Measurements from ENCODE around the gene DHRSX.
"Not testable (repeated sequence)": the region's sequence is repeated elsewhere in the genome, so short reads cannot be mapped to it uniquely, and the experiment has no call there.

The DHRSX gene

DNA sequence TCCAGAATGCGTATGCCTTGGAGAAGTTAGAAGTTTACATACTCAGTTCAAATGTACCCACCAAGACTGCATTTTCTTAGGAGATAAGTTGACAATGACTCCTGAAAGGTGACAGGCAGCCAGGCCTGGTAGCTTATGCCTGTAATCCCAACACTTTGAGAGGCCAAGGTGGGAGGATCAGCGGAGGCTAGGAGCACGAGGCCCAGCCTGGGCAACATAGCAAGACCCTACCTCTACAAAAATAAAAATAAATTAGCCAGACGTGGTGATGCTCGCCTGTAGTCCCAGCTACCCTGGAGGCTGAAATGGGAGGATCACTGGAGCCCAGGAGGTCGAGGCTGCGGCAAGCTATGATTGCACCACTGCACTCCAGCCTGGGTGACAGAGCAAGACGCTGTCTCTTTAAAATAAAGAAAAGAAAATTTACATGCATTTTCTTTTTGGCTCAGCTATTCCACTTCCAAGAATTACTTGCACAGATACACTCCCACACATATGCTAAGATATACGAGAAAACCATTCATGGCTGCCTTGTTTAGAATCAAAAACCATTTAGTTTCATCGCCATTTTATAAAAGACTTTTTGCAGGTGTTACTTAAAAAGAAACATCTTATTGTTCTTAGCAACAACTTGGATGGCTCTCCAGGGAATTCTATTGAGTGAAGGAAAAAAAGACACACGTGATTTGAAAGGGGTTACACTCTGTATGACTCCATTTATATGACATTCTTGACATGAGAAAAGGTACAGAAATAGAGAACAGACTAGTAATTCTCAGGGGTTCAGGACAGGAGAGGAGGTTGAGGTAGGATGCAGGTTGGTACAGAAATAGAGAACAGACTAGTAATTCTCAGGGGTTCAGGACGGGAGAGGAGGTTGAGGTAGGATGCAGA, 66.3 kb downstream of the DHRSX start:
- DNase-seq (ENCODE audit: extremely low read depth in 1 of 2, low read depth in 1 of 2): no peak

DNA sequence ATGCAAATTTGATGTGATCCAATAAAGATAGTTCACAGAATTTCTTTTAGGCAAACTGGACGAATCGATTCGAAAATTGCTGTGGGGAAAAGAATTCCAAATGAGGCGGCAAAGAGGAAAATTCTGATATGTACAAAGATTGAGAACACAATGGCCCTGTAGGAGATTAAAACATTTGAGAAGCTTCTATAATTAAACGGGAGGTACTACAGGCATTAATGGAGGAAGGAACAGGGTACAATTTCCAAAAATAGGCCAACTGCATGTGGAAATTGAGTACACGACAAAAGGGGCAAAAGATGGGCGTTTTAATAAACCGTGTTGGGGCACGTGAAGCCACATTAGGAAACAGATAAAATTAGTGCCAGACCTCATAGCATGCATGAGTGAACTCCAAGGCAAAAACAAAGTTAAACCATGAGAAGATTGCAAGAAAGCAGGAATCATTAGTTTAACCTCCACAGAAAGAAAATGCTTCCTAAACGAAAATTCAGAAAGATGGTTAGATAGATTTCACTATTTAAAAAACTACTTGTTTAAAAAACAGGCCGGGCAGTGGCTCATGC, 68.4 kb downstream of the DHRSX start:
- DNase-seq (ENCODE audit: extremely low read depth in 1 of 2, low read depth in 1 of 2): no peak

DNA sequence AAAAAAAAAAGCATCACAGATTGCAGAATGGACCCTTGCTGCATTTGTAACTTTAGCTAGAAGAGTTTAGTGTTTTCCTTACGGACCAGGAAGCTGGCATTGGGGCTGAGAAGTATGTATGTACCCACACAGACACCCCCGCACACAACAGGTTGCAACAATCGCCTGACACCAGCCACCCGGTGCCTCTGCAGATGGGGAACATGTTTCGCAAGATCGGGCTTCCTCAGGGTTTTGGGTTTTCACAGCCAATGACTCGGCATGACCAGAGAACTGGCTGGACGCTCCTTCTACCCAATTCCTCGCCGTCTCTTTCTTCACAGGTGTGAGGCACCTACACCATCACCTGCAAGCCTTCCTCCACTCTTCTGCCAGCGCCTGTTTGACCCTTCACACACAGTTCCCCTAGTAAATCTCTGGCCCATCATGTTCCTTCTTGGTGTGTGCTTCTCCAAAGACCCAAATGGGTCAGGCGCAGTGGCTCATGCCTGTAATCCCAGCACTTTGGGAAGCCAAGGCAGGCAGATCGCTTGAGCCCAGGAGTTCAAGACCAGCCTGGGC, 70.4 kb downstream of the DHRSX start:
- no peak for DNase-seq (ENCODE audit: extremely low read depth in 1 of 2, low read depth in 1 of 2)

DNA sequence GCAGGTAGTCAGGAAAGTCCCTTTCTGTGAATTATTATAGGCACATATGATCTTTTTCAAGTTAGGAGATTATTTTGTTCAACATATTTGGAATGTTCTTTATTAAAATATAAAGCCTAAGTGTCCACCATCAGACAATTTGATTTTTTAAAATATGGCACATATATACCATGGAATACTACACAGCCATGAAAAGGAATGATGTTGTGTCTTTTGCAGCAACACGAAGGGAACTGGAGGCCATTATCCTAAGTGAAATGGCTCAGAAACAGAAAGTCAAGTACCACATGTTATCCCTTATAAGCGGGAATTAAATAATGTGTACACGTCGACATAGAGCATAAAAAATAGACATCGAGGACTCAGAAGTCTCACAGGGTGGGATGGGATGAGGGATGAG, 73.0 kb downstream of the DHRSX start:
- no peak for DNase-seq (ENCODE audit: extremely low read depth in 1 of 2, low read depth in 1 of 2)

DNA sequence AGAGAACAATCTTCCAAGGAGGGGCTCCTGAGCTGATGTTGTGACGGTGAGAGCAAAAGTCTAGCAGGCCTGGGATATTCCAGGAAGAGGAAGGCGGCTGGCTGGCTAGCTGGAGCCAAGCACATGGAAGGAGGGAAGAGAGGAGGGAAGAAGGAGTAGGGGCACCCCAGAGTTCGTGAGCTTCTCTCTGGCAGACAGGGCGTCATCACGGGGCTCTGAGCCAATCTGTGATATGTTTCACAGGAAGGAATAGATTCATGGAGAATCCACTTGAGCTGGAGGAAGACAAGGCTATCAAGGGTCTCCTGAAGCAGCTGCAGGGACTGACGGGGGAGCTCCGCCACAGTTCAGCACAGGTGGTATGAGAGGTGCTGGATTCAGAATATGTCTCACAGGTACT, 73.6 kb downstream of the DHRSX start:
- DNase-seq (ENCODE audit: extremely low read depth in 1 of 2, low read depth in 1 of 2): no peak

DNA sequence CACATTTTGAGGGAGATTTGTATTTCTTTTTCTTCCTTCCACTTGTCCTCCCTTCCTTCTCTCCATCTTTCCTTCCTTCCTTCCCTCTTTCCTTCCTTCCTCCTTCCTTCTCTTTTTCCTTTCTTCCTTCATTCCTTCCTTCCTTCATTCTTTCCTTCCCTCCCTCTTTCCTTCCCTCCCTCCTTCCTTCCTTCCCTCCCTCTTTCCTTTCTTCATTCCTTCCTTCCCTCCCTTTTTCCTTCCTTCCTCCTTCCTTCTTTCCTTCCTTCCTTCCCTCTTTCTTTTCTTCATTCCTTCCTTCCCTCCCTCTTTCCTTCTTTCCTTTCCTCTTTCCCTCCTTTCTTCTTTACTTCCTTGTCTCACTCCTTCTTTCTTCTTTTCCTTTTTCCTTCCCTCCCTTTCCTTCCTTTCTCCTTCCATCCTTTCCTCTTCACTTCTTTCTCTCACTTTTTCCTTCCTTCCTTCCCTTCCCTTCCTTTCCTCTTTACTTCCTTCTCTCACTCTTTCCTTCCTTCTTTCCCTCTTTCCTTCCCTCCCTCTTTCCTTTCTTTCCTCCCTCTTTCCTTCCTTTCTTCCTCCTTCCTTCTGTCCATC, 74.4 kb downstream of the DHRSX start:
- no peak for DNase-seq (ENCODE audit: extremely low read depth in 1 of 2, low read depth in 1 of 2)

DNA sequence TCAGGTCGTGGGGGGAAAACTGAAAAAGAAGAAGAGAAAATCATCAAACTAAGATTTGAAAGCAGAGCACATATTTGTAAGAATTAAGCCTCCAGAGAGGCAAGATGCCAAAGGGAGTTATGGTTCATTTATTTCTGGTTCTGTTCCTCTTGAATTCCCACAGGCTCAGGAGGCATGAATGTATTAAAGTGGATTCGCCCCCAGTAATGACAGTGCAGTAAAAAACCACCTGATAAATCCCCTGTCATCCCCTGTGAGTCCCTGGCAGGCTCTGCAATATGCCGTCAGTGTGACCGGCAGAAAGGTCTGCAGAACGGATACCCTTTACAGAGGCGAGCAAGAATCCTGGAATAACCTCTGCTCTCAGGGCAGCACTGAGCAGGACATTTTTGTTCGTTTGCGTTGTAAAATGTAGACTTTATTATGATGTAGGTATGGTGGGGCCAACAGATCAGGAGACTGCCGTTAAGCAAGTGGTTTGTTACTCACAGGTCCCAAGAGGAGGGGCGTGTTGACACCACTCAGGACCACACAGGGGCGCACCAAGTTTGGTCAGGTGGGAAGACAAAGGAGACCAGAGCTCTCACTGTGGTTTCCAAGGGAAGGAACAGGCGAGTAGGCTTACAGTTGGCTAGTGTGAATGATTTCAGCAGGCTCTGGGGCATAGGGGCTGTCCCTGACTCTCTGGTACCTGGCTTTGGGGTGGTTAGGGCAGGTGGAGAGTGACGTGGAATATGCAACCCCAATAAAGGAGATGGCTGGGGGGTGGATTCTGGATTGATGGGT, 75.3 kb downstream of the DHRSX start:
- DNase-seq (ENCODE audit: extremely low read depth in 1 of 2, low read depth in 1 of 2): no peak

DNA sequence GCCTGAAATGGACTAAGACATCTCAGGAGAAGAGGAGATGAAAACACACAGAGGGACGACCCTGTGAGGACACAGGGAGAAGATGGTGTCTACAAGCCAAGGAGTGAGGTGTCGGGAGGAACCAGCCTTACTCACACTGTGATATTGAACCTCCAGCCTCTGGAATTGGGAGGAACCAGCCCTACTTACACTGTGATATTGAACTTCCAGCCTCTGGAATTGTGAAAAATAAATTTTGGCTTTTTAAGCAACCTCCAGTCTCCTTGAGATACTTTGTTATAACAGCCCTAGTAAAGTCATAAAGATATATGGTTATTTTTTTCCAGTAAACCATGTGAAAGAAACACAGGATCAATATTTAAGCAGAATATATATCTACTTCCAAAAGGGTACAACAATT, 76.5 kb downstream of the DHRSX start:
- no peak for DNase-seq (ENCODE audit: extremely low read depth in 1 of 2, low read depth in 1 of 2)

DNA sequence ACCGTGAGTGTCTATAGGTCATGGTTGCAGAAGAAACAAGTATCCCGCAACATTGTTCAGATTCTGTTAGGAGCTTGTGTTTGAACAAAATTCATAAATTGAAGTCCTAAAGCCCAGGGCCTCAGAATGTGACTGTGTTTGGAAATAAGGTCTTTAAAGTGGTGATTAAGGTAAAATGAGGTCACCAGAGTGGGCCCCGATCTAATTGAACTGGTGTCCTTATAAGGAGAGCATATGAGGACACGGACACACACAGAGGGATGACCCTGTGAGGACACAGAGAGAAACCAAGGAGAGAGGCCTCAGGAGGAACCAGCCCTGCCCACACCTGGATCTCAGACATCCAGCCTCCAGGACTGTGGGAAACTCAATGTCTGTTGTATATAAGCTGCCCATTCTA, 76.9 kb downstream of the DHRSX start:
- DNase-seq (ENCODE audit: extremely low read depth in 1 of 2, low read depth in 1 of 2): no peak

DNA sequence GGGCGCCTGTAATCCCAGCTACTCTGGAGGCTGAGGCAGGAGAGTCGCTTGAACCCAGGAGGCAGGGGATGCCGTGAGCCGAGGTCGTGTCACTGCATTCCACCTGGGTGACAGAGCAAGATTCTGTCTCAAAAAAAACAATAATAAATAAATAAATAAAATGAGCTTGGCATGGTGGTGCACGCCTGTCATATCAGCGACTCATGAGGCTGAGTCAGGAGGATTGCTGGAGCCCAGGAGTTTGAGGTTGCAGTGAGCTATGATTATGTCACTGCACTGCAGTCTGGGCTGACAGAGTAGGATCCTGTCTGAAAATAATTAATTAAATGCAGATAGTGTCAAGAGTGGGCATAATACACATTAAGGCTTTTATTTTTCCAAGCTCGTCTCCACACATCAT, 77.5 kb downstream of the DHRSX start:
- no peak for DNase-seq (ENCODE audit: extremely low read depth in 1 of 2, low read depth in 1 of 2)

DNA sequence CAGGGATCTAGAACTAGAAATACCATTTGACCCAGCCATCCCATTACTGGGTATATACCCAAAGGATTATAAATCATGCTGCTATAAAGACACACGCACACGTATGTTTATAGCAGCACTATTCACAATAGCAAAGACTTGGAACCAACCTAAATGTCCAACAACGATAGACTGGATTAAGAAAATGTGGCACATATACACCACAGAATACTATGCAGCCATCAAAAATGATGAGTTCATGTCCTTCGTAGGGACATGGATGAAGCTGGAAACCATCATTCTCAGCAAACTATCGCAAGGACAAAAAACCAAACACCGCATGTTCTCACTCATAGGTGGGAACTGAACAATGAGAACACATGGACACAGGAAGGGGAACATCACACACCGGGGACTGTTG, 81.4 kb downstream of the DHRSX start:
- not testable (repeated sequence) for DNase-seq (ENCODE audit: extremely low read depth in 1 of 2, low read depth in 1 of 2)

DNA sequence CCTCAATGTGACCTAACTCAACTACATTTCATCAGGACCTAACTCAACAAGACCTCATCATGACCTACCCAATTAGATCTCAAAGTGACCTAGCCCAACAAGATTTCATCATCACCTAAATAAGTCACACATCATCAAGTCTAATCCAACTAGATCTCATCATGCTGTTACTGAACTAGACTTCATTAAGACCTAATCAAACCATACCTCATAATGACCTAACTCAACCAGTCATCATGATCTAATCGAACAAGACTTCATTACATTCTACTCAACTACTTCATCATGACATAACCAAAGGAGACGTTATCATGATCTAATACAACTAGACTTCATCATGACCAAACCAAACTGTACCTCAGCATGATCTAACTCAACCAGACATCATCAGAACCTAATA, 82.8 kb downstream of the DHRSX start:
- no peak for DNase-seq (ENCODE audit: extremely low read depth in 1 of 2, low read depth in 1 of 2)

DNA sequence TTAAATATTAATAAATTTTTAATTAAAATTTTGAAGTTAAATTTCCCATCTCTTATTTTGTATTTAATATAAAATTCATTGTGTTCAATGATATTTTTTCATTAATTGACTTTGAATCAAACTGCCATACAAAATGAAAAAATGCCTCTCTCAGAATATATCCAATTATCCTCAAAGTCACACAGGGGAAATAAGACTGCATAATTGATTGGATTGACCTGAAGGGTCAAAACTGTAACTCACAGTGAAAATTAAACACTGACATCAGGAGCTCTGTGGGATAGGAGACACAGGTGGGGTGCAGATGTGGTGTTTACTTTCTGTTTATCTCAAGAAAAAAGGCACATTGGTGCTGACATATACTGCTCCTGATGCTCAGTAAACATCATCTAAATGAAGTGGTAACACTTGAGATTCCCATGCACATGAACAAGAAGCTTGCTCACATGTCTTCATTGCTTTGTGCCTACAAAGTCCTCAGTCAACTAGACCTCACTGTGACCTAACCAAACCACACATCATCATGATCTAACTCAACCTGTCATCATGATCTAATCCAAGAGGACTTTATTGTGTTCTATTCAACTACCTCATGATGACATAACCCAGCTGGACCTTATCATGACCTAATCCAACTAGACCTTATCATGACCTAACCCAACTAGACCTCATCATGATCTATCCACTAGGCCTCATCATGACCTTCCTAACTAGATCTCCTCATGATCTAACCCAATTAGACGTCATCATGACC, 83.7 kb downstream of the DHRSX start:
- DNase-seq (ENCODE audit: extremely low read depth in 1 of 2, low read depth in 1 of 2): no peak

DNA sequence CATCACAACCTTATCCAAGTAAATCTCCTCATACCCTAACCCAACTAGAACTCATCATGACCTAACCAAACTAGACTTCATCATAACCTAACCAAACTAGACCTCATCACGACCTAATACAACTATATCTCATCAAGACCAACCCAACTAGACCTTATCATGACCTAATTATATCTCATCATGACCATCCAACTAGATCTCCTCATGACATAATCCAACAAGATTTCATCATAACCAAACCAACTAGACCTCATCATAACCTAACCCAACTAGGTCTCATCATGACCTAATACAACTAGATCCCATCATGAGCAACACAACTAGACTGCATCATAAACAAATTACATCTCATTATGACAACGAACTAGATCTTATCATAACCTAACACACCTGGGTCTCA, 86.4 kb downstream of the DHRSX start:
- DNase-seq (ENCODE audit: extremely low read depth in 1 of 2, low read depth in 1 of 2): no peak

DNA sequence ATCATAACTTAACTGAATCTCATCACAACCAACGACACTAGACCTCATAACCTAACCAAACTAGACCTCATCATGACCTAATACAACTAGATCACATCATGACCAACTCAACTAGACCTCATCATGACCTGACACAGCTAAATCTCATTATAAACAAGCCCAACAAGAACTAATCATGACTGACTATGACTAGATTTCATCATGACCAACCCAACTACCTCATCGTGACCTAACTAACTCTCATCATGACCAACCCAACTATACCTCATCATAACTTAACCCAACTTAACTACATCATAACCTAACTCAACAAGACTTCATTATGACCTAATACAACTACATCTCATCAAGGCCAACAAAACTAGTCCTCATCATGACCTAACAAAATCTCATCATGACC, 86.8 kb downstream of the DHRSX start:
- DNase-seq (ENCODE audit: extremely low read depth in 1 of 2, low read depth in 1 of 2): no peak

DNA sequence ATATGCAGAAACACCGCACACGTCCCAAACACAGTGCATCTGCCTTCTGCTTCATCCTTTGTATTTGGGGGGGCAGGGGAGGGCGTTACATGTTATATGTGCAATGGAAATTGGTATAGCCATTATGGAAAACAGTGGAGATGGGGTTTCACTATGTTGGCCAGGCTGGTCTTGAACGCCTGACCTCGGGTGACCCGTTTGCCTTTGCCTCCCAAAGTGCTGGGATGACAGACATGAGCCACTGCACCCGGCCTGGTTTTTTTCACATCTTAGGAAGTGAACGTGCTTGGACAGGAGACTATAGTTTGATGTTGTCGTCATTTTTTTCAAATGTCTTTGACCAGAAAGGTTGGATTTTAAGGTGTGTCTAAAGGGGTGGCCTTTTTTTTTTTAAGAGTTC, 88.6 kb downstream of the DHRSX start:
- no peak for DNase-seq (ENCODE audit: extremely low read depth in 1 of 2, low read depth in 1 of 2)

DNA sequence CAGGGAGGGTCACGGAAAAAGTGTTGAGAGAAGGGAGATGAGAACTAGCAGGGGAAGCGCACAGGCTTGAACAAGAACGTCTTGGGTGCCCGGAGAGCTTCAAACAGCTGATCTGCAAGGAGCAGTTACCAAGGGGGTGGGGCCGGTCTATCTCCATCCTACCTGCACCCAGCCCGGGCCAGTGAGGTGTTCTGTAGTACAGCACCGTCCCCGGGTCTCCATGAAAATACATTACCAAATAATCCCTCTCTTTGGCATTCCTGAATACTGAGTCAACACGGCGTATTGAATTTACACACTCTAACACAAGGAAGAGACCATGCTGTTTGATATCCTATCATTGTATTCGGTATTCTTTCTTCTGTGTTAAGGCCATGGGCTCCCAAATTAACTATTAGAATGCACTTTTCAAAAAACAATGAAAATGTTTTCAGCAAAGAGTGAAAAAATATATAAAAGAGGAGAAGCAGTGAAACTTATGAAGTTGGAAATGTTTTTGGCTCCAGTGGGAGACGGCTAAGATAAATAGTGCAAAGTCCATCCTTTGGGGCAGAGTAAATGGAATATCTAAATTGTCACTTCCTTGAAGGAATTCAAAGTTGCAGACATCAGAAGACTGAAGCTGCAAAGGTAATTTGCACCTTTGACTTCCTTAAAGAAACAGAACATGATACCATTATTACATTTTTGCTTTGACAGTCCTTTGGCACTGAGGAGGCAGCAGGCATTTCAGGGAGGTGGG, 90.3 kb downstream of the DHRSX start:
- DNase-seq (ENCODE audit: extremely low read depth in 1 of 2, low read depth in 1 of 2): no peak

DNA sequence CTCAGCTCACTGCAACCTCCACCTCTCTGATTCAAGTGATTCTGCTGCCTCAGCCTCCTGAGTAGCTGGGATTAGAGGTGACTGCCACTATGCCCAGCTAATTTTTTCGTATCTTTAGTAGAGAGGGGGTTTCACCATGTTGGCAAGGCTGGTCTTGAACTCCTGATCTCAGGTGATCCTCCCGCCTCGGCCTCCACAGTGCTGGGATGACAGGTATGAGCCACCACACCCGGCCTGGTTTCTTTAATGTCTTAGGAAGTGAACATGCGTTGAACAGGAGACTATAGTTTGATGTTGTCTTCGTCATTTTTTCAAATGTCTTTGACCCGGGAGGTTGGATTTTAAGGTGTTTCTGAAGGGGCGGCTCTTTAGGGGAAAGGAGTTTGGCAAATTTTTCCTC, 91.0 kb downstream of the DHRSX start:
- DNase-seq (ENCODE audit: extremely low read depth in 1 of 2, low read depth in 1 of 2): no peak

DNA sequence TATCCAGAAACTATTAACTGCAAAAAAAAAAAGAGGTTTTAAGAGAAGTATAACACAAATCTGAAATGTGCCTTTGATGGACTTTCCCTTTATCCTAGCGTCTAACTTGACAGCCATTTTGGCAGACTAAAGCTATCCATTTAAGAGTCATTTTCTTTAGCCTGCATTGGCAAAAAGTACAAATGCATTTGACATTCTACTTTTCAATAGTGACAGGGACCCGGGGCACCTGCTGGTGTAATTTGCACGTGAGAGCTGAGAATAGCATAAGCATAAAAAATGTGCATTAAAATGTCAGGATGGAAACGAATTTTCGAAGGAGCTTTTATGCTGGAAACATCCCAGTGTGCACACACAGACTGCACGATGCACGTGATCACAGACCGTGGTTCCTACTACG, 91.9 kb downstream of the DHRSX start:
- no peak for DNase-seq (ENCODE audit: extremely low read depth in 1 of 2, low read depth in 1 of 2)

All from activated CD8-positive, alpha-beta memory T cell treated with anti-CD3 and anti-CD28 coated beads for 1 hour (primary cell).